Measurements from ENCODE around the gene COX5A.

GRCh38 chr15:74917676-74918075 lies 20.2 kb downstream of the COX5A start:
- TF ChIP-seq POLR2A (IDR thresholded peaks at IDR 0.05) (no peak), CTCF (IDR thresholded peaks at IDR 0.05) (no peak)

Measured in breast epithelium (tissue), 3 donors.